Astrocyte (in vitro differentiated cells and primary cell): Measurements from ENCODE around the gene KMT5C. TPM values are rescaled to one million over a fixed set of nuclear protein-coding genes. Genes with fewer than 3 reads are reported as not detected.

Source experiments
- DNase-seq: peaks from one replicate; pipeline ENCODE4 v3.0.0-alpha.2; 2010; ENCODE audit warnings: low read depth
- FAIRE-seq: peaks from 2 replicates; lab custom pipeline; 2011; peaks lifted over from hg19 to GRCh38; lab: Jason Lieb, UNC
- H2AFZ ChIP-seq: 2 replicates; pipeline ENCODE4 v1.6.0; 2012; ENCODE audit warnings: low read depth, low read length, inconsistent platforms
- H3K27ac ChIP-seq: 2 replicates; pipeline ENCODE4 v1.5.1; 2011; ENCODE audit warnings: low read depth, low read length, inconsistent platforms
- H3K27me3 ChIP-seq: 2 replicates; pipeline ENCODE4 v1.6.0; 2011; ENCODE audit warnings: low read length, inconsistent platforms; ENCODE audit not compliant: insufficient read depth
- H3K36me3 ChIP-seq: 2 replicates; pipeline ENCODE4 v1.5.1; 2011; ENCODE audit warnings: low read length, inconsistent platforms; ENCODE audit not compliant: insufficient read depth
- H3K4me1 ChIP-seq: 2 replicates; pipeline ENCODE4 v1.5.1; 2011; ENCODE audit warnings: low read length, inconsistent platforms; ENCODE audit not compliant: insufficient read depth
- H3K4me2 ChIP-seq: 2 replicates; pipeline ENCODE4 v1.6.0; 2012; ENCODE audit warnings: low read length, inconsistent platforms
- H3K4me3 ChIP-seq: 2 replicates; pipeline ENCODE4 v1.5.1; 2011; ENCODE audit warnings: low read depth, mild to moderate bottlenecking, low read length, inconsistent platforms; ENCODE audit not compliant: insufficient read depth
- H3K79me2 ChIP-seq: 2 replicates; pipeline ENCODE4 v1.6.0; 2012; ENCODE audit warnings: mild to moderate bottlenecking, low read length, inconsistent platforms; ENCODE audit not compliant: insufficient read depth
- H3K9ac ChIP-seq: 2 replicates; pipeline ENCODE4 v1.6.0; 2012; ENCODE audit warnings: mild to moderate bottlenecking, low read length, inconsistent platforms
- H3K9me3 ChIP-seq: 2 replicates; pipeline ENCODE4 v1.5.1; 2012; ENCODE audit warnings: low read depth, mild to moderate bottlenecking, low read length, inconsistent platforms; ENCODE audit not compliant: insufficient read depth
- H4K20me1 ChIP-seq: 2 replicates; pipeline ENCODE4 v1.6.0; 2012; ENCODE audit warnings: low read length, inconsistent platforms; ENCODE audit not compliant: insufficient read depth
- H3K27ac Mint-ChIP-seq: one replicate; pipeline ENCODE4 v1.8.0; 2021; ENCODE audit warnings: mild to moderate bottlenecking, mixed read lengths; ENCODE audit not compliant: unreplicated experiment
- H3K27me3 Mint-ChIP-seq: one replicate; pipeline ENCODE4 v1.8.0; 2021; ENCODE audit warnings: low read depth, mixed read lengths; ENCODE audit not compliant: unreplicated experiment
- H3K36me3 Mint-ChIP-seq: one replicate; pipeline ENCODE4 v1.8.0; 2021; ENCODE audit warnings: low read depth, mixed read lengths; ENCODE audit not compliant: unreplicated experiment
- H3K4me1 Mint-ChIP-seq: one replicate; pipeline ENCODE4 v1.8.0; 2021; ENCODE audit warnings: low read depth, mixed read lengths; ENCODE audit not compliant: unreplicated experiment
- H3K4me3 Mint-ChIP-seq: one replicate; pipeline ENCODE4 v1.8.0; 2021; ENCODE audit warnings: mild to moderate bottlenecking, moderate library complexity, mixed read lengths; ENCODE audit not compliant: unreplicated experiment
- H3K9me3 Mint-ChIP-seq: one replicate; pipeline ENCODE4 v1.8.0; 2021; ENCODE audit warnings: mild to moderate bottlenecking, mixed read lengths; ENCODE audit not compliant: unreplicated experiment
- EZH2 ChIP-seq: IDR thresholded peaks from 2 replicates; pipeline ENCODE4 v1.6.1; 2012; ENCODE audit warnings: mild to moderate bottlenecking, low read length, inconsistent platforms; ENCODE audit not compliant: insufficient read depth
- total RNA-seq: library from RNA; stranded (reverse); gene quantifications from 2 replicates; pipeline ENCODE4 v1.2.1, GENCODE V29; 2021
- TF ChIP-seq, protein P1 (sequence below): IDR thresholded peaks from 2 replicates; pipeline ENCODE4 v1.5.1; 2011; ENCODE audit warnings: low read depth, mild to moderate bottlenecking, inconsistent platforms, low read length, moderate library complexity; ENCODE audit not compliant: insufficient read depth

KMT5C gene
- total RNA-seq, 1 donor from 2014 or later = 14.6 TPM

DNA sequence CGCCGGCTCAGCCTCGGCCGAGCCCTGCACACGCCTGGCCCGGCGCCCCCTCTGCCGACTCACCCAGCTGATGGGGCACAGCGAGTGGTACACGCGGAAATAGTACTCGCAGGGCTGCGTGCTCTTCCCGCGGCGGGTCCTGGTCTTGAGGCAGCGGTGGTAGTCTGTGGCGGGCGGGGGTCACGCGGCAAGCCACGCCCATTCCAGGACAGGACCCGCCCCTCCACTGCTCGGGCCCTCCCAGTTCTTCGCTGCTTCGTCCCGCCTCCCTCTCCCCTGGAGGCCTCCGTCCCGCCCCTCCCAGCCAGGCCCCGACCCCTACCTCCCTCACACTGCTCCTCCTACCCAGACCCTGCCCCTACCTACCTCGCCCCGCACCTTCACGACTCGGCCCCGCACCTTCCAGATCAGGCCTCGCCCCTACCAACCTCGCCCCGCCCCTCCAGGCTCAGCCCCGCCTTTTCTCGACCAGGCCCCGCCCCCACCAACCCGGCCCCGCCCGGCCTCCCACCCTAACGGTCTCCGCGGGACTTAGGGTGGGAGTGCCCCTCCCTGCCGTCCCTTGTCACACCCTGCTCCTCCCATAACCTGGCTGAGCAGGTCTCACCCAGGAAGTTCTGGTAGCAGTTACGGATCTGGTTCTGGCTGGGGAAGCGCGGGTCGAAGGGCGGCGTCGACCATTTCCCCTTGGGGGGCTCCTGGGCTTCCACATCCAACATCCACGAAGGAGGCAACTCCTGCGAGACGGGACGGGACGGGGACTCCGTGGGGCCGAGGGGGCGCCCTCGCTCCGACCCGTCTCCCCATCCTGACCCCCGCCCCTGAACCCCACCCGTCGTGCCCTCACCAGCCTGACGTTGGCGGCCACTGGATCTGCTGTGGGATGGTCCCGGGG lies 14.4 kb downstream of the KMT5C start:
- Histone ChIP-seq H3K27ac (no peak overlapping the region), H3K79me2 (no peaks in the 10 kb centered on the region), H3K4me1 (peaks cover 10% of the 10 kb centered on the region), H2AFZ (peak overlapping the region; percentile 81), H3K27me3 (peaks cover 17% of the 10 kb centered on the region), H3K4me2 (peak overlapping the region; percentile 82), H4K20me1 (peaks cover 11% of the 10 kb centered on the region), H3K9me3 (no peaks in the 10 kb centered on the region), H3K36me3 (no peaks in the 10 kb centered on the region), H3K9ac (peak overlapping the region; percentile 43), H3K4me3 (peak overlapping the region; percentile 17)
- no peak for FAIRE-seq
- Mint-ChIP-seq H3K4me3 (peak overlapping the region; percentile 79), H3K9me3 (peaks cover 6% of the 10 kb centered on the region), H3K36me3 (peaks cover 4% of the 10 kb centered on the region), H3K27ac (no peak overlapping the region), H3K27me3 (peaks cover 65% of the 10 kb centered on the region), H3K4me1 (no peaks in the 10 kb centered on the region)
- DNase-seq = no peak
- TF ChIP-seq, protein P1, sequence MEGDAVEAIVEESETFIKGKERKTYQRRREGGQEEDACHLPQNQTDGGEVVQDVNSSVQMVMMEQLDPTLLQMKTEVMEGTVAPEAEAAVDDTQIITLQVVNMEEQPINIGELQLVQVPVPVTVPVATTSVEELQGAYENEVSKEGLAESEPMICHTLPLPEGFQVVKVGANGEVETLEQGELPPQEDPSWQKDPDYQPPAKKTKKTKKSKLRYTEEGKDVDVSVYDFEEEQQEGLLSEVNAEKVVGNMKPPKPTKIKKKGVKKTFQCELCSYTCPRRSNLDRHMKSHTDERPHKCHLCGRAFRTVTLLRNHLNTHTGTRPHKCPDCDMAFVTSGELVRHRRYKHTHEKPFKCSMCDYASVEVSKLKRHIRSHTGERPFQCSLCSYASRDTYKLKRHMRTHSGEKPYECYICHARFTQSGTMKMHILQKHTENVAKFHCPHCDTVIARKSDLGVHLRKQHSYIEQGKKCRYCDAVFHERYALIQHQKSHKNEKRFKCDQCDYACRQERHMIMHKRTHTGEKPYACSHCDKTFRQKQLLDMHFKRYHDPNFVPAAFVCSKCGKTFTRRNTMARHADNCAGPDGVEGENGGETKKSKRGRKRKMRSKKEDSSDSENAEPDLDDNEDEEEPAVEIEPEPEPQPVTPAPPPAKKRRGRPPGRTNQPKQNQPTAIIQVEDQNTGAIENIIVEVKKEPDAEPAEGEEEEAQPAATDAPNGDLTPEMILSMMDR = no peak
- no peak for TF ChIP-seq EZH2

DNA sequence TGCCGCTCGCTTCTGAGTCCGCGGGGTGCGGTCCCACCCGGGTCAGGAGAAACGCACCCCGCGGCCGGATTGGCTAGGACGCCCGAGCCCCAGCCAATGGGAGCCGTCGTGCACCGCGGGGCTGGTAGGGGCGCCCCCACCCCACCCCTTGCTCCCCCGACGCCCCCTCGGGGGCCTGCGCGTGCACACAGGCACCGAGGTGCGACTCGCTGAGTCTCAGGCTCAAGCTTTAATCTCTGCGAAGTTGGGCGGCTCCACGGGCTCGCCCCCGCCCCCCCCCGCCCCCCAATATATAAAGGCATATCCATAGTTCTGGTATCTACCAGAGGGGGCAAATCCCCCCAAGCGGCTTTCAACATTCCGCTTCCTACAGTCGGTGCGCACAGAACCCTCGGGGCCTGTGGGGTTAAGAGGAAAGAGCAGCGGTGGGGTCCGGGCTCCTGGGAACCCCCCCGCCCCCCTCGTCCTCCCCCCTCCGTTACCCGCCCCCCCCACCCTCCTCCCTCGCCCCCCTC lies 15.1 kb downstream of the KMT5C start, which contains the start of gene COX6B2:
Gene COX6B2 (minus strand): TSS at position 22 of the 515 bp plus-strand sequence. CDS start 198 bp downstream, outside the sequence.
- Histone ChIP-seq H3K4me2 (peak within 1 kb of the TSS; percentile 82), H3K79me2 (no peaks in the 10 kb centered on the region), H3K4me1 (peaks cover 10% of the 10 kb centered on the region), H3K9me3 (no peaks in the 10 kb centered on the region), H3K4me3 (peak within 1 kb of the TSS; percentile 17), H3K9ac (peak within 1 kb of the TSS; percentile 43), H3K36me3 (no peaks in the 10 kb centered on the region), H3K27ac (no peak within 1 kb of the TSS), H2AFZ (peak within 1 kb of the TSS; percentile 81), H4K20me1 (peaks cover 11% of the 10 kb centered on the region), H3K27me3 (peaks cover 17% of the 10 kb centered on the region)
- peaks cover 6% of the 10 kb centered on the region for H3K9me3 Mint-ChIP-seq
- H3K36me3 Mint-ChIP-seq = peaks cover 4% of the 10 kb centered on the region
- no peak for DNase-seq
- no peak for FAIRE-seq
- peaks cover 65% of the 10 kb centered on the region for H3K27me3 Mint-ChIP-seq
- peak; percentile 73 for TF ChIP-seq EZH2
- TF ChIP-seq, protein P1 = no peak
- no peaks in the 10 kb centered on the region for H3K4me1 Mint-ChIP-seq
- H3K27ac Mint-ChIP-seq = no peak within 1 kb of the TSS
- peak within 1 kb of the TSS; percentile 79 for H3K4me3 Mint-ChIP-seq
